HCT116 (cell line): Measurements from ENCODE around the gene AKAP5. TPM values are rescaled to one million over a fixed set of nuclear protein-coding genes. Genes with fewer than 3 reads are reported as not detected.

Experiments used
- ATAC-seq: fragments of 200-7000 bp; cut with Tn5 transposase; 2 replicates; pipeline ENCODE4 v1.9.1; 2020; ENCODE audit warnings: mild to moderate bottlenecking, moderate library complexity
- BruUV-seq: library from RNA; stranded (reverse); fragments of 400-500 nt; replicated peaks from 2 replicates; lab custom pipeline; 2021; lab: Mats Ljungman, UMichigan
- CTCF ChIA-PET: fragments of 300-600 bp; sonication (Branson Sonifier 250); formaldehyde crosslinking; loops from one replicate; lab custom pipeline; 2021; ENCODE audit warnings: antibody characterized with exemption; lab: Charles Lee
- POLR2A ChIA-PET: fragments of 300-600, 350-600 bp; sonication (Branson Sonifier 250); formaldehyde crosslinking; loops from one replicate; lab custom pipeline; 2021; ENCODE audit warnings: antibody characterized with exemption; lab: Charles Lee
- RAD21 ChIA-PET, 2 experiments: fragments of 300-600 bp; sonication (Branson Sonifier 250); formaldehyde crosslinking; loops; one replicate each; lab custom pipeline; 2023; ENCODE audit warnings: low total read pairs in 2 of 2; ENCODE audit not compliant: uncharacterized antibody in 2 of 2, unreplicated experiment in 2 of 2, low non-redundant PET in 1 of 2; lab: Charles Lee
- DNase-seq: peaks from one replicate; pipeline ENCODE4 v3.0.0-alpha.2; 2010; ENCODE audit warnings: low read depth, low spot score
- H2AFZ ChIP-seq: fragments of 200-600 bp; shearing (Covaris generic), sonication (generic); 2 replicates; pipeline ENCODE4 v1.6.1; 2017; ENCODE audit warnings: low read depth, mixed run types, mixed read lengths, antibody characterized with exemption, low read length; ENCODE audit not compliant: poor library complexity, severe bottlenecking
- H3K27ac ChIP-seq: 2 replicates; pipeline ENCODE4 v1.5.1; 2012; ENCODE audit warnings: low read depth, low read length
- H3K27me3 ChIP-seq: fragments of 200-600 bp; sonication (generic); 2 replicates; pipeline ENCODE4 v1.6.1; 2016; ENCODE audit warnings: mixed run types, low read length, mixed read lengths; ENCODE audit not compliant: insufficient read depth
- H3K36me3 ChIP-seq, 2 experiments: fragments of 200-500 bp in 1 of 2; fragments of 200-600 bp in 1 of 2; sonication (Bioruptor generic) in 1 of 2; sonication (generic) in 1 of 2; 2 replicates each; pipeline versions ENCODE4 v1.5.1 to v1.6.1; 2014 to 2016; ENCODE audit warnings: low read length in 2 of 2, inconsistent platforms in 1 of 2, mixed read lengths in 1 of 2, mixed run types in 1 of 2; ENCODE audit not compliant: insufficient read depth in 2 of 2, control insufficient read depth in 1 of 2
- H3K4me1 ChIP-seq, 2 experiments: fragments of 200-600 bp in 1 of 2; sonication (generic) in 1 of 2; 2 replicates each; pipeline versions ENCODE4 v1.5.1 to v1.6.1; 2012 to 2017; ENCODE audit warnings: low read length in 2 of 2, inconsistent platforms in 1 of 2, mild to moderate bottlenecking in 1 of 2, mixed read lengths in 1 of 2, mixed run types in 1 of 2, moderate library complexity in 1 of 2; ENCODE audit not compliant: insufficient read depth in 2 of 2, control insufficient read depth in 1 of 2
- H3K4me2 ChIP-seq: fragments of 200-600 bp; sonication (generic); 2 replicates; pipeline ENCODE4 v1.6.1; 2017; ENCODE audit warnings: mixed run types, low read length, mixed read lengths
- H3K4me3 ChIP-seq, 2 experiments: fragments of 200-600 bp in 1 of 2; sonication (generic) in 1 of 2; replicated peaks in 1 of 2; 2 replicates each; pipeline ENCODE4 v1.5.1; 2011 to 2016; ENCODE audit warnings: low read length in 2 of 2, control low read depth in 1 of 2, low read depth in 1 of 2, mild to moderate bottlenecking in 1 of 2, mixed read lengths in 1 of 2, mixed run types in 1 of 2
- H3K79me2 ChIP-seq: fragments of 200-600 bp; sonication (generic); 2 replicates; pipeline ENCODE4 v1.6.1; 2017; ENCODE audit warnings: mild to moderate bottlenecking, mixed run types, low read length, moderate library complexity, mixed read lengths; ENCODE audit not compliant: insufficient read depth
- H3K9ac ChIP-seq: fragments of 200-600 bp; sonication (generic); 2 replicates; pipeline ENCODE4 v1.6.1; 2016; ENCODE audit warnings: low read length, mixed read lengths
- H3K9me2 ChIP-seq: fragments of 200-600 bp; sonication (generic), shearing (Covaris generic); 2 replicates; pipeline ENCODE4 v1.6.1; 2017; ENCODE audit warnings: mixed run types, mild to moderate bottlenecking, moderate library complexity; ENCODE audit not compliant: insufficient read depth
- H3K9me3 ChIP-seq, 2 experiments: fragments of 200-500 bp in 1 of 2; fragments of 200-600 bp in 1 of 2; sonication (Bioruptor generic) in 1 of 2; sonication (generic) in 1 of 2; 2 replicates each; pipeline ENCODE4 v1.6.1; 2014 to 2017; ENCODE audit warnings: low read length in 2 of 2, mixed read lengths in 2 of 2, inconsistent platforms in 1 of 2, low read depth in 1 of 2, mild to moderate bottlenecking in 1 of 2, mixed run types in 1 of 2, moderate library complexity in 1 of 2; ENCODE audit not compliant: control insufficient read depth in 1 of 2, insufficient read depth in 1 of 2
- H4K20me1 ChIP-seq: fragments of 200-600 bp; sonication (generic), shearing (Covaris generic); 2 replicates; pipeline ENCODE4 v1.6.1; 2017; ENCODE audit warnings: mixed run types, mild to moderate bottlenecking, moderate library complexity; ENCODE audit not compliant: insufficient read depth
- CBX3 ChIP-seq: IDR thresholded peaks from 2 replicates; pipeline ENCODE4 v1.6.1; 2012; ENCODE audit warnings: low read depth
- CEBPB ChIP-seq: IDR thresholded peaks from 2 replicates; pipeline ENCODE4 v1.6.1; 2012; ENCODE audit warnings: low read depth
- EGR1 ChIP-seq: IDR thresholded peaks from 2 replicates; pipeline ENCODE4 v1.6.1; 2012; ENCODE audit warnings: low read depth
- ELF1 ChIP-seq: IDR thresholded peaks from 2 replicates; pipeline ENCODE4 v1.6.1; 2012; ENCODE audit warnings: low read depth, borderline replicate concordance
- EZH2 ChIP-seq: fragments of 200-600 bp; sonication (generic); IDR thresholded peaks from 2 replicates; pipeline ENCODE4 v1.6.1; 2017; ENCODE audit warnings: antibody characterized with exemption, mixed run types
- EZH2phosphoT487 ChIP-seq: fragments of 200-600 bp; IDR thresholded peaks from 2 replicates; pipeline ENCODE4 v1.6.1; 2018; ENCODE audit warnings: antibody characterized with exemption, borderline replicate concordance
- FOSL1 ChIP-seq: IDR thresholded peaks from 2 replicates; pipeline ENCODE4 v1.6.1; 2012; ENCODE audit warnings: low read depth
- POLR2A ChIP-seq: IDR thresholded peaks from 2 replicates; pipeline ENCODE4 v1.7.0; 2011; ENCODE audit warnings: borderline replicate concordance; ENCODE audit not compliant: insufficient read depth, insufficient read length; ENCODE audit errors: extremely low read depth
- RAD21 ChIP-seq: IDR thresholded peaks from 2 replicates; pipeline ENCODE4 v1.6.1; 2012; ENCODE audit warnings: low read depth, mild to moderate bottlenecking
- SIN3A ChIP-seq: IDR thresholded peaks from 2 replicates; pipeline ENCODE4 v1.6.1; 2012; ENCODE audit warnings: low read depth
- SP1 ChIP-seq: IDR thresholded peaks from 2 replicates; pipeline ENCODE4 v1.6.1; 2012; ENCODE audit warnings: low read depth
- SRF ChIP-seq: IDR thresholded peaks from 2 replicates; pipeline ENCODE4 v1.6.1; 2012; ENCODE audit warnings: low read depth
- TCF7L2 ChIP-seq: IDR thresholded peaks from 2 replicates; pipeline ENCODE4 v1.7.0; 2011; ENCODE audit warnings: borderline replicate concordance, inconsistent platforms; ENCODE audit not compliant: insufficient read depth, insufficient read length; ENCODE audit errors: extremely low read depth
- YY1 ChIP-seq: IDR thresholded peaks from 2 replicates; pipeline ENCODE4 v1.6.1; 2011; ENCODE audit warnings: low read length, low read depth, moderate library complexity, mild to moderate bottlenecking; ENCODE audit not compliant: insufficient replicate concordance; ENCODE audit errors: extremely low read depth
- ZFX ChIP-seq: fragments of 450-650 bp; IDR thresholded peaks from 2 replicates; pipeline ENCODE4 v1.6.1; 2017
- ZNF274 ChIP-seq: fragments of 200-500 bp; sonication (Bioruptor generic); IDR thresholded peaks from 2 replicates; pipeline ENCODE4 v1.6.1; 2014; ENCODE audit warnings: mild to moderate bottlenecking, low read depth, low read length, inconsistent platforms
- intact Hi-C: fragments of 100-400 bp; cut with micrococcal nuclease; formaldehyde crosslinking; loops from 2 replicates; pipeline ENCODE4 v1.10.0; 2022
- total RNA-seq: library from RNA; stranded (reverse); gene quantifications from one replicate; pipeline ENCODE4 v1.2.1, GENCODE V29; 2021; ENCODE audit not compliant: unreplicated experiment
- TF ChIP-seq, protein P1 (sequence below), 3 experiments: fragments of 200-600 bp in 1 of 3; sonication (generic) in 1 of 3; IDR thresholded peaks in 2 of 3; conservative IDR thresholded peaks in 1 of 3; 2 replicates each; pipeline ENCODE4 v1.5.1; 2012 to 2017; ENCODE audit warnings: low read depth in 2 of 3, low read length in 2 of 3, antibody characterized with exemption in 1 of 3, borderline replicate concordance in 1 of 3, control low read depth in 1 of 3, mild to moderate bottlenecking in 1 of 3, mixed read lengths in 1 of 3, mixed run types in 1 of 3, moderate library complexity in 1 of 3; ENCODE audit not compliant: insufficient read depth in 1 of 3
- TF ChIP-seq, protein P2 (sequence below): IDR thresholded peaks from 2 replicates; pipeline ENCODE4 v1.6.1; 2012; ENCODE audit warnings: low read depth
- TF ChIP-seq, protein P3 (sequence below): IDR thresholded peaks from 2 replicates; pipeline ENCODE4 v1.6.1; 2011; ENCODE audit warnings: mild to moderate bottlenecking, low read length, moderate library complexity; ENCODE audit not compliant: insufficient replicate concordance; ENCODE audit errors: extremely low read depth

AKAP5 gene
- total RNA-seq, 1 experiment from 2014 or later = 0.54 TPM

DNA sequence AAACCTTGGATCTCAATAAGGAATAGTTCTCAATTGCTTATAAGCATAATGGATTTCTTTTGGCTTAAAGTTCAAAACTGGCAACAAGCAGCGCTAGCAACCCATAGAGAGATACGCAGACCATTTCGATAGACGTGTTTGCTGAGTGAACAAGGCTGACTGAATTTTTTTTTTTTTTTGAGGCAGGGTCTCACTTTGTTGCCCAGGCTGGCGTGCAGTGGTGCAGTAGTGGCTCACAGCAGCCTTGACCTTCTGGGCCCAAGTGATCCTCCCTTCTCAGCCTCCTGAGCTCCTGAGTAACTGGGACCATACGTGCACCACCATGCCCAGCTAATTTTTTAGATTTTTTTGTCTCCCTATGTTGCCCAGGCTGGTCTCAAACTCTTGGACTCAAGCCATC lies 1.4 kb upstream of the AKAP5 start:
- no peak for TF ChIP-seq ZFX
- TF ChIP-seq CBX3 = no peak
- TF ChIP-seq YY1 = no peak
- TF ChIP-seq ELF1 = no peak
- TF ChIP-seq EZH2phosphoT487 = no peak
- no peak for TF ChIP-seq EZH2
- TF ChIP-seq, protein P1, sequence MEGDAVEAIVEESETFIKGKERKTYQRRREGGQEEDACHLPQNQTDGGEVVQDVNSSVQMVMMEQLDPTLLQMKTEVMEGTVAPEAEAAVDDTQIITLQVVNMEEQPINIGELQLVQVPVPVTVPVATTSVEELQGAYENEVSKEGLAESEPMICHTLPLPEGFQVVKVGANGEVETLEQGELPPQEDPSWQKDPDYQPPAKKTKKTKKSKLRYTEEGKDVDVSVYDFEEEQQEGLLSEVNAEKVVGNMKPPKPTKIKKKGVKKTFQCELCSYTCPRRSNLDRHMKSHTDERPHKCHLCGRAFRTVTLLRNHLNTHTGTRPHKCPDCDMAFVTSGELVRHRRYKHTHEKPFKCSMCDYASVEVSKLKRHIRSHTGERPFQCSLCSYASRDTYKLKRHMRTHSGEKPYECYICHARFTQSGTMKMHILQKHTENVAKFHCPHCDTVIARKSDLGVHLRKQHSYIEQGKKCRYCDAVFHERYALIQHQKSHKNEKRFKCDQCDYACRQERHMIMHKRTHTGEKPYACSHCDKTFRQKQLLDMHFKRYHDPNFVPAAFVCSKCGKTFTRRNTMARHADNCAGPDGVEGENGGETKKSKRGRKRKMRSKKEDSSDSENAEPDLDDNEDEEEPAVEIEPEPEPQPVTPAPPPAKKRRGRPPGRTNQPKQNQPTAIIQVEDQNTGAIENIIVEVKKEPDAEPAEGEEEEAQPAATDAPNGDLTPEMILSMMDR (IDR thresholded peaks at IDR 0.05 in 2 of 3, conservative IDR thresholded peaks at IDR 0.05 in 1 of 3; ENCODE audit: borderline replicate concordance in 1 of 3, insufficient read depth in 1 of 3, low read depth in 2 of 3, low read length in 2 of 3) = no peak
- TF ChIP-seq, protein P2, sequence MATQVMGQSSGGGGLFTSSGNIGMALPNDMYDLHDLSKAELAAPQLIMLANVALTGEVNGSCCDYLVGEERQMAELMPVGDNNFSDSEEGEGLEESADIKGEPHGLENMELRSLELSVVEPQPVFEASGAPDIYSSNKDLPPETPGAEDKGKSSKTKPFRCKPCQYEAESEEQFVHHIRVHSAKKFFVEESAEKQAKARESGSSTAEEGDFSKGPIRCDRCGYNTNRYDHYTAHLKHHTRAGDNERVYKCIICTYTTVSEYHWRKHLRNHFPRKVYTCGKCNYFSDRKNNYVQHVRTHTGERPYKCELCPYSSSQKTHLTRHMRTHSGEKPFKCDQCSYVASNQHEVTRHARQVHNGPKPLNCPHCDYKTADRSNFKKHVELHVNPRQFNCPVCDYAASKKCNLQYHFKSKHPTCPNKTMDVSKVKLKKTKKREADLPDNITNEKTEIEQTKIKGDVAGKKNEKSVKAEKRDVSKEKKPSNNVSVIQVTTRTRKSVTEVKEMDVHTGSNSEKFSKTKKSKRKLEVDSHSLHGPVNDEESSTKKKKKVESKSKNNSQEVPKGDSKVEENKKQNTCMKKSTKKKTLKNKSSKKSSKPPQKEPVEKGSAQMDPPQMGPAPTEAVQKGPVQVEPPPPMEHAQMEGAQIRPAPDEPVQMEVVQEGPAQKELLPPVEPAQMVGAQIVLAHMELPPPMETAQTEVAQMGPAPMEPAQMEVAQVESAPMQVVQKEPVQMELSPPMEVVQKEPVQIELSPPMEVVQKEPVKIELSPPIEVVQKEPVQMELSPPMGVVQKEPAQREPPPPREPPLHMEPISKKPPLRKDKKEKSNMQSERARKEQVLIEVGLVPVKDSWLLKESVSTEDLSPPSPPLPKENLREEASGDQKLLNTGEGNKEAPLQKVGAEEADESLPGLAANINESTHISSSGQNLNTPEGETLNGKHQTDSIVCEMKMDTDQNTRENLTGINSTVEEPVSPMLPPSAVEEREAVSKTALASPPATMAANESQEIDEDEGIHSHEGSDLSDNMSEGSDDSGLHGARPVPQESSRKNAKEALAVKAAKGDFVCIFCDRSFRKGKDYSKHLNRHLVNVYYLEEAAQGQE = no peak
- TF ChIP-seq FOSL1 = no peak
- no peak for TF ChIP-seq EGR1
- TF ChIP-seq SIN3A = no peak
- TF ChIP-seq POLR2A = no peak
- no peak for TF ChIP-seq SRF
- TF ChIP-seq TCF7L2 = no peak
- TF ChIP-seq, protein P3, sequence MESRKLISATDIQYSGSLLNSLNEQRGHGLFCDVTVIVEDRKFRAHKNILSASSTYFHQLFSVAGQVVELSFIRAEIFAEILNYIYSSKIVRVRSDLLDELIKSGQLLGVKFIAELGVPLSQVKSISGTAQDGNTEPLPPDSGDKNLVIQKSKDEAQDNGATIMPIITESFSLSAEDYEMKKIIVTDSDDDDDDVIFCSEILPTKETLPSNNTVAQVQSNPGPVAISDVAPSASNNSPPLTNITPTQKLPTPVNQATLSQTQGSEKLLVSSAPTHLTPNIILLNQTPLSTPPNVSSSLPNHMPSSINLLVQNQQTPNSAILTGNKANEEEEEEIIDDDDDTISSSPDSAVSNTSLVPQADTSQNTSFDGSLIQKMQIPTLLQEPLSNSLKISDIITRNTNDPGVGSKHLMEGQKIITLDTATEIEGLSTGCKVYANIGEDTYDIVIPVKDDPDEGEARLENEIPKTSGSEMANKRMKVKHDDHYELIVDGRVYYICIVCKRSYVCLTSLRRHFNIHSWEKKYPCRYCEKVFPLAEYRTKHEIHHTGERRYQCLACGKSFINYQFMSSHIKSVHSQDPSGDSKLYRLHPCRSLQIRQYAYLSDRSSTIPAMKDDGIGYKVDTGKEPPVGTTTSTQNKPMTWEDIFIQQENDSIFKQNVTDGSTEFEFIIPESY = no peak
- TF ChIP-seq SP1 = no peak
- no peak for TF ChIP-seq RAD21
- TF ChIP-seq CEBPB = no peak
- no peak for TF ChIP-seq ZNF274
- Histone ChIP-seq H3K4me3 (no peak overlapping the region), H3K9me3 (no peaks in the 10 kb centered on the region), H3K27ac (no peak overlapping the region), H3K36me3 (peaks cover 5 to 13% of the 10 kb centered on the region in 2 experiments; a peak in 3 of 4 replicates), H3K27me3 (no peaks in the 10 kb centered on the region), H3K4me1 (peaks cover 0 to 4% of the 10 kb centered on the region in 2 experiments; a peak in 1 of 4 replicates), H4K20me1 (no peaks in the 10 kb centered on the region), H3K9ac (no peak overlapping the region), H3K9me2 (no peaks in the 10 kb centered on the region), H3K79me2 (no peaks in the 10 kb centered on the region), H3K4me2 (no peak overlapping the region), H2AFZ (no peak overlapping the region)
- DNase-seq (no peak), ATAC-seq (no peak)
- ChIA-PET CTCF (interaction anchor here (1.0 kb wide), 1 partner anchor 29 kb away, joined by 3 read pairs; no protein-coding TSS in a partner anchor), POLR2A (no interaction called here), RAD21 (no interaction called here)
- no TSS peak for BruUV-seq
- intact Hi-C loops = no loop called here
